ENCODE measurements around the gene DMRTC2.
"Not testable (repeated sequence)": the region's sequence is repeated elsewhere in the genome, so short reads cannot be mapped to it uniquely, and the experiment has no call there.

Gene DMRTC2

DNA sequence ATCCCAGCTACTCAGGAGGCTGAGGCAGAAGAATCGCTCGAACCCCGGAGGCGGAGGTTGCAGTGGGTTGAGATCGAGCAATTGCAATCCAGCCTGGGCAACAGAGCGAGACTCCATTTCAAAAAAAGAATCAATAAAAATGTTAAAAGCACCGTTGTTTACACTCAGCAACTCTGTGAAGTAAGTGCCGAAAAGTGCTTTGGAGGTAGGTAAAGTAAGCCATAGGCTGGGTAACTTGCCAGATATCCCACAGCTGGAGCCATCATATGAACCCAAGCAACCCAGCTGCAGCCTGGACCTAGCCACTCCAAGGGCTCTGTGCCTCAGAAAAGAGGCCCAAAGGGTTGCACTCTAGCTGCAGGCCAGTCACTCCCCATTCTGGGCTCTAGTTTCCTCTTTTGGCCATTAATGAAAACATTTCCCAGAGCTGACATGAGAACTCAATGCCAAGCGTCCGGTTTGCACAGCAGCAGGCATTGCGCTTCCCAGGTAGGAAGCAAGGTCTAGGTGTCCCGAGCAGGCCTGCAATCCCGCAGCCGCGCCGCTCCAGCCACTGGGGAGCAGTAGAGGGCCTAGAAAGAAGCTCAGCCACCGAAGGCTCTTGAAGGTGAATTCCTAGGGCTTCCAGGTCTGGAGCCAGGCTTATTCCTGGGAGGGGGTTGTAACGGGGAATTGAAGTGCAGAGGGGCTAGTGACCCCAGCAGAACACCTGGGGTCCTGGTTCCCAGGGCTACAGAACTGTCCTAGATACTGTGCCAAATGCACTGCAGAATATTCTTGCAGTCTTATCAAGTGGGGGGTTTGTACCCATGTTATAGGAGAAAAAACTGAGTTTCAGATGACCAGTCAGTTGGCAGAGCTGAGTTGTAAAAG, 28.2 kb downstream of the DMRTC2 start:
- peak; percentile 72 for DNase-seq

- not testable (repeated sequence) for DNase-seq
Observed at GRCh38 chr19:41875973-41876372, 31.1 kb downstream of the DMRTC2 start.

DNA sequence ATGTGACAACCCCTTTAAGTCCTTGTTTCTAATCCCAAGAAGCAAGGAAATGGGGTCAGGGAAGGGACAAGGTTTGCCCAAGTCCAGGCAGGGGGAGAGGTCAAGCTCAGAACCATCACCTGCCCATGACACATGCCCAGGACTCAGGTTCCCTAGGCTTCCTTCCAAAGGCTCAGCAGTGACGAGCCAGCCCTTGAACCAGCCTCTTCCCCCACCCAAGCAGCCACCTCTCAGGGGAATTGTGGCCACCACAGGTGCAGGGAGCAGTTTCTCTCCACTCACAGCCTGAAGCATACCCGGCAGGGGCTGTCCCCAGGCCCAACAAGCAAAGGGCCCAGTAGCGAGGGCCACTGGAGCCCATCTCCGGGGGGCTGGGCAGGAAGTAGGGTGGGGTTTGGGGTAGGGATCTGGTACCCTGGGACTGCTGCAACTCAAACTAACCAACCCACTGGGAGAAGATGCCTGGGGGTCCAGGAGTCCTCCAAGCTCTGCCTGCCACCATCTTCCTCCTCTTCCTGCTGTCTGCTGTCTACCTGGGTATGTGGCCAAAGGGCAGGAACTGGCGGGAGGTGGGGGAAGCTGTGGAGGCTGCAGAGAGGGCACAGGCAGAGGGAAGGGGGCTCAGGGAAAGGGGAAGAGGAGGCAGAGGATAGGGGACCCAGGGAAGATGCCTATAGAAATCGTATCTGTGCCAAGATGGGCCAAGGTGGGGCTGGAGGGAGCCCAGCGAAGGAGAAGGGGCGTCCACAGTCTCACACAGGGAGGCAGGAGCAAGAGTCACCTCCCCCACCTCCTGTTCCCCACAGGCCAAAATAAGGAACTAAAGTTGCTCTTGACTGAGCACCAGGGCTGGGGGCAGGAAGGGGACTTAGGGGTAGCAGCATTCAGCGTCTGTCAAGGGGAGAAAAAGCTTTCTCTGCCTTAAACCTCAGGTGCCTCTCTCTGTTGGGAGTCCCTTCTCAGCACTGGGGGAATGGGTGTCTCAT, 32.3 kb downstream of the DMRTC2 start, which contains the start of gene CD79A:
TSS of gene CD79A (plus strand) at position 433 of the 986 bp plus-strand sequence. CDS start at position 459, 26 bp downstream.
- DNase-seq: no peak

DNA sequence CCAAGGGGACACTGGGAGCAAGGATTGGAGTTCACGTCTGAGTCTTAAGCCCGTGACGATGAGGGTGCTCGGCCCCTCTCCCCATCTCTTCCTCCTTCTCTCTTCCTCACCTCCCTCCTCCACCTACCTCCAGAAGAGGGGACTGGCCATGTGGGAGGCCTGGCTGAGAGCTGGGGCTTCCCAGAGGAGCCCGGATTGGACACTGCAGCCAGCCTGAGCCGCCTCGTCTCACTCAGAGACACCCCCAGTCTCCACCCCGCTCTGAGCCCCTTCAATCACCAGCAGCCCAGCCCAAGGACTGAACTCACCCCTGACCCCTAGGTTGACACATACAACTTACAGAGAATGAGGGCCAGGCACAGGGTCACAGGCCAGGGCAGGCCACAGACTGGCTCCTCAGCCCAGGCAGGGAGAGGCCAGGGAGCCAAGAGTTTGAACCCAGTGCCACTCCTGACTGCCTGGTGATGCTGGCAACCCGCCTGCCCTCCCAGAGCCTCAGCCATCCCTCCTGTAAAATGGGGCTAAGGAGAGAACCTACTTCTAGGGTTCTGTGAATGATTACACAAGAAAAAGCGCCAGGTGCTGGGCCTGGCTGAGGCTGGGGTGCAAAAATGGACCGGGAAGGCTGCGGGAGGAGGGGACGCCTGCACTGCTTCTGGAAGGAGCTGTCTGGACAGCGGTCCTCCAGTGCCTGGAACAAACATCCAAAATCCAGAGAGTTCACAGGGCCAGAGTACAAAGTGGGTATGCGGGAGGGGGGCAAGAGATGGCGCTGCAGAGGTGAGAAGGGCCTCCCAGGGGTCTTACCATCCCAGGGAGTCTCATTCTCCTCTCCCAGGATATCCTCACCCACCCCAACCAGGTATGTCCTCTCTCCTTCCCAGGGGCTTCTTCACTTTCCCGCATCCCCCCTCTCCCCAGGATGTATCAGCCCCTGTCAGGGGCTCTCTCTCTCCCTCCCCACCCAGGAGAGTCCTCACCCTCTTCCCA, 33.4 kb downstream of the DMRTC2 start:
- DNase-seq: no peak

DNA sequence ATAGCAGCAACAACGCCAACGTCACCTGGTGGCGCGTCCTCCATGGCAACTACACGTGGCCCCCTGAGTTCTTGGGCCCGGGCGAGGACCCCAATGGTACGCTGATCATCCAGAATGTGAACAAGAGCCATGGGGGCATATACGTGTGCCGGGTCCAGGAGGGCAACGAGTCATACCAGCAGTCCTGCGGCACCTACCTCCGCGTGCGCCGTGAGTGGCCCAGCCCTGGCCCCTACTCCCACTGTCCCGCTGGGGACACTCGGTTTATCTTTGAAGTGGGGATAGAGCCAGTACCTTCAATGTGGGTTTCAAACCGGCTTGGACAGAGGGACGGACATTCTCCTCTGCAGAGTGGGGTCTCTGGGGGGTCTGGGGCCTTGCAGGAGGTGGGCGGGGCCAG, 34.2 kb downstream of the DMRTC2 start:
- DNase-seq: no peak

- no peak for DNase-seq
Observed at GRCh38 chr19:41879670-41880328, 35.0 kb downstream of the DMRTC2 start.

DNA sequence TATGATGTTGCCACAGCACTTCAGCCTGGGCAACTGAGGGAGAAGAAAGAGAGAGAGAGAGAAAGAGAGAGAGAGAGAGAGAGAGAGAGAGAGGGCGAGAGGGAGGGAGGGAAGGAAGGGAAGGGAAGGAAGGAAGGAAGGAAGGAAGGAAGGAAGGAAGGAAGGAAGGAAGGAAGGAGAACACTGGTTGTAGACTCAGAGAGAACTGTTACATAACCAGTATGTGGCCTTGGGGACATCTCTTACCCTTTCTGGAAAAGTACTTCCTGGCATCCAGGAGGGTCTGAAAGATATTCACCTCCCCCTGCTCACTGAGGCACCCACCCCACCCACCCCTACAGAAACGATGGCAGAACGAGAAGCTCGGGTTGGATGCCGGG, 35.5 kb downstream of the DMRTC2 start:
- no peak for DNase-seq

DNA sequence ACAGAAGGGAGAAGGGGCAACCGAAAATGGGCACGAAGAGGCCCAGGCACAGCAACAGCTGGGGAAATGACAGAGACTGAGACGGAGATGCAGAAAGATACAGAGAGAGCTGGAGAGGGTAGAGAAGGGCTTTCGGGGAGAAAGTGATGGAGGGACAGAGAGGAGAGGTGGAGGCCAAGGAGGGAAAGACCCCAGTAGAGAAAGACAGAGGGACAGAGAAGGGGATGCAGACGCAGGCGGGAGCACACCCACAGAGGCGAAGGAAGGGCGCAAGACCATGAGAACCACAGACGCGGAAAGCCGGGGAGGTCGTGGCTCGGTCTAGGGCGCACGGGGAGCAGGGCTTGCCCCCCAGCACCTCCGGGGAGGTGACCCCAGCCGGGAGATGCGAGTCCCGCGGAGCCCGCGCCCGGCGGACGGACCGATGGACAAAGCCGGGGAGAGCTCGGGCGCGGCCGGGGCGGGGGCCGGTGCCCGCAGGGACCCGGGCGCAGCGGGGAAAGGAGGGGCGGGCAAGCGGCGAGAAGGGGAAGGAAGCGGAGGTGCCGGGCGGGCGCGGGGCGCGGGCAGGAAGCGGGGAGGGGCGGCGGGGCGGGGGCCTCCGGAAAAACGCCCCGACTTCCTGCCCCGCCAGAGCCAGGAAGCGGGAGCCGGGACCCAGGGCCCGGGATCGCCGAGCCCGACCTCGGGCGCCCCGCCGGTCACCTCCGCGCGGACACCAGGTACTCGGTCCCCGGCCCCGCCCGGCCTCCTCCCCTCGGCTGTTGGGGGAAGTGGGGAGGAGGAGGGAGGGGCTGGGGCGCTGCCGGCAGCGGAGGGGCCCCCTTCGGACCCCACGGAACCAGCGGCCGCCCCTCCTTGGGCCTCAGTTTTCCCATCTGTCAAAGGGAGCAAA, 38.0 kb downstream of the DMRTC2 start, which contains the start of gene ARHGEF1:
TSS of gene ARHGEF1 (plus strand) at position 617 of the 895 bp plus-strand sequence. CDS start 4,899 bp downstream, outside the sequence.
- DNase-seq: peak; percentile 33

- DNase-seq: no peak
Observed at GRCh38 chr19:41883463-41883820, 38.6 kb downstream of the DMRTC2 start.

DNA sequence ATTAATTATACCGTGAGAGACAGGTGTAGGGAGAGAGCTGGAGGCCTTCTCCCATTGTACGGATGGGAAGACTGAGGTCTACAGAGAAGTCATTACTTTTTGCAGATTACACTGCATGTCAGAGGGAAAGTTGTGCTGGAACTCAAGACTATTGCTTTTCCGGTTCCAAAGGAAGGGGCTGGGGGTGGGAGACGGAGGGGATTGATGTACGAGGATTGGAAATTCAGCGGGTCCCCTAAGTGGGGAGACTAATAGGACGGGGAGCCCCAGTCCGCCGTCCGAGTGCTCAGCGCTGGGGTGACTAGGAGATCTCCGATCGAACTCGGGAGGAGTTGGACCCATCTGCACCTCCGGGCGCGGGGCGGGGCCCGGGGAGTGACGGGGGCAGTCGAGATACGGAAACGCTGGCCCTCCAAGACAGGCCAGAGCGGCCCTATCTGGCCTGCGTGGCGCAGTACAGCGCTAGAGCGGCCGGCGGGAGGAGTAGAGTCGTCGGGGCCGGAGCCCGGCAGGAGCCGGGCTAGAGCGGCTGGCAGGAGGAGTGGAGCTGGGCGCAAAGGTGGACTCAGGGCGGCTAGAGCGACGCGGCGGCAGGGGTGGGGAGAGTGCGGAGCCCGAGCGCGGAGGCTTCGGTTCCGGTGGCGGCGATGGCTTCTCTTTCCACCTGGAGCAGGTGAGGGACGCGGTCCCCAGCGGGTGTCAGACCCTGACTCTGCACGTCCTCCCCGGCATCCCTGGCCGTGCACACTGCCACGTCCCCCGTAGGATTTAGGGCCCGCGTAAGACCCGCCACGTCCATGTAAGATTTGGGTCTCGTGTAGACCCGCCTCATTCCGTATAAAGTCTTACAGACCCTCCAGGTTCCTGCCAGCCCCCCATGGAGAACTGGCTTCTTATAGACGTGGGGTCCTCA, 39.2 kb downstream of the DMRTC2 start:
- DNase-seq: peak; percentile 94

DNA sequence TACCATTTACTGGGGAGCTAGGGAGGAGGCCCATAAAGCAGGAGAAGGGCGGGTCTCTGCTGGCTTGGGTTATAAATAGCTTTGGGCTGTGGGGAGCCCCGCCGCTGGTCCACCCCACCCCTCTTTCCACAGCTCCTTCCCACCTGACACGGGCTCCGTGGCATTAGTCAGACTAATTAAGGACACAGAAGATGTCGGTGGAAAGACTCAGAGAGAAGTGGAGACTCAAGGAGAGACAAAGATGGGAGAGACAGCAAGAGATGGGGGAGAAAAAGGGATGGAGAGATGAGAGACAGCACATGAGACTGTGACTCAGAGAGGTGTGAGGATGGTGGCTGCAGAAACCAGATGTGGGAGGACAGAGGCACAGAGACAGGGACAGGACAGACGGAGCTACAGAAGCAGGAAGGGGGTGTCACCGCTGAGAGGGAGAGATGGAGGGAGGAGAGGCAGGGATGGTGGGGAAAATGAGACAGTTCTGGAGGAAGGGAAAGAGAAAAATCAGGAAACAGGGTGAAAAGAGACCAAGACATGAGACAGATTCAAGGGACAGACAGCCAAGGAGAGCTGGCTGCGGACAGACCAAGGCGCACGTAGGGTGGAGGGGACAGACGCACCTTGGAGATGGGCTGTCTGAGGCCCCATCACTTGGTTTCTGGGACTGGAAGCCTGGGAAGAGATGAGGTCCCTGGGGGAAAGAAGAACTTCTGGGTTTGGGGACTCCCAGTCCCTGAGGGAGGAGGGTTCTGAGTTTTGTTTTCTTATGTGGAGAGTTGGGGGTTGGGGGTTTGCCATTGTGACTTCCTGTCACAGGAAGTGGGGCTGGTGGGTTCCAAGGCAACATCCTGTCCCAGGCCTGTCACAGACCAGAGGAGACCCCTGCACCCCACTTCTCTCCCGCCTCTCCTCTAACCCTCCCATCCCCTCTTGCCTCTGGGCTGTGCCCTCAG, 42.2 kb downstream of the DMRTC2 start:
- DNase-seq: no peak

DNA sequence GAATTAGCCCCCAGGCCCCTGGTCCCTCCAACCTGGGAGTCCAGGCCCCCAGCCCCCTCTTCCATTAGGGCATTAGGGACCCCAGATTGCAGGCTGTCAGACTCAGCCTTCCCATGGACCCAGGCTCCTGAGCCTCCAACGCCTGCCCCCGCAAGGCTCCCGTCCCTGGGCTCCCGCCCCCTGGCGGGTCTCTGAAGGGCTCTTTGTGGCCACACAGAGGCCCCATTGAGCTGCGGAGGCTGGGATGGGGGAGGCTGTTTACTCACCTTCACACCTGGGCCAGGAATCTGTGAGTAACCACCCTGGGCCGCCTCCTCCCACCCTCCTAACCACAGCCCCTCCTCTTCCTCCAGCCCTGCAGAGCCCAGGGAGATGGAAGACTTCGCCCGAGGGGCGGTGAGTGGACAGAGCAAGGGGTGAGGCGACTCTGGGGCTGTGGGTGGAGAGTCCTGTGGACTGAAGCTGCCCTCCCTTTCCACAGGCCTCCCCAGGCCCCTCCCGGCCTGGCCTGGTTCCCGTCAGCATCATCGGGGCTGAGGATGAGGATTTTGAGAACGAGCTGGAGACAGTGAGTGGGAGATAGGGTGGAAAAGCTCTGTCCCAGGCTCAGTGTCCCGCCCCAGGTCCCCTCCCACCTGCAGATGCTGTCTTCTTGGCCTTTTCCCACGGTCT, 43.0 kb downstream of the DMRTC2 start:
- DNase-seq: peak; percentile 87

GRCh38 chr19:41888926-41889325, 44.1 kb downstream of the DMRTC2 start:
- no peak for DNase-seq

GRCh38 chr19:41889896-41890295, 45.1 kb downstream of the DMRTC2 start:
- no peak for DNase-seq

DNA sequence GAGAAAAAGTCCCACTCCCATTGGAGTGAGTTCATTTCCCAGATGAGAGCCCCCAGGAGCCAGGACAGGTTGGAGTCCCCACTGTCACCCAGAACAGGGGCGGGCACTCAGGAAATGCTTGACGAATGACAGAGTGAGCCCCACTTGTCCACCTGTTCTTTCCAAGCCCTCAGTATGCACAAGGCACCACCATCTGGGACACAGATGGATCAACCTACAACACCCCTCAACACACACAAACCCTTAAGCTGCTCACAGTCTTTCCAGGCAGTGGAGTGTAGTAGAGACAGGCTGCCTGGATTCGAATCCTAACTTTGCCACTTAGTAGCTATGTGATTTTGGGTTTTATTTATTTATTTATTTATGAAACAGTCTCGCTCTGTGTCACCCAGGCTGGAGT, 46.1 kb downstream of the DMRTC2 start:
- DNase-seq: no peak

GRCh38 chr19:41892173-41892902, 47.5 kb downstream of the DMRTC2 start:
- no peak for DNase-seq

DNA sequence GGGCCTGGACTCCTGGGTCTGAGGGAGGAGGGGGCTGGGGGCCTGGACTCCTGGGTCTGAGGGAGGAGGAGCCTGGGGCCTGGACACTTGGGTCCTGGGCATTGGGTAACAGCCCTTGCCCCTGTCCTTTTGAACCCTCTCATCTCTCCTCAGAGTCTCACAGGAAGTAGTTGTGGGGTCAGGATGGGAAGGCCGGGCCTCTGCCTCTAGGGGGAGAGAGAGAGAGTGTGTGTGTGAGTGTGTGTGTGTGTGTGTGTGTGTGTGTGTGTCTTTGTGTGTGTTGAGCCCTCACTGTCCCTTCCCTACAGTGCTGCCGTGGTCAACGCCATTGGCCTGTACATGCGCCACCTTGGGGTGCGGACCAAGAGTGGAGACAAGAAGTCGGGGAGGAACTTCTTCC, 49.1 kb downstream of the DMRTC2 start:
- DNase-seq: no peak

Data from NCI-H510A treated with DMSO at 0.1 percent for 48 hours (cell line).